ENCODE data around the gene OLFM1. TPM values are rescaled to one million over a fixed set of nuclear protein-coding genes. Genes with fewer than 3 reads are reported as not detected.
A peak's percentile ranks its signal among the peaks of the same experiment; 100 is the strongest.
"Not testable (repeated sequence)": the region's sequence is repeated elsewhere in the genome, so short reads cannot be mapped to it uniquely, and the experiment has no call there.

Gene OLFM1
- polyA plus RNA-seq, 1 donor = 29.3 TPM

- DNase-seq = no peak
- no peak overlapping the region for H3K4me3 ChIP-seq (ENCODE audit: low read length)
- H3K27me3 ChIP-seq (ENCODE audit: control insufficient read depth, insufficient read depth, low read length) = no peaks in the 10 kb centered on the region
- no peak overlapping the region for H3K27ac ChIP-seq (ENCODE audit: low read length)
- H3K9me3 ChIP-seq (ENCODE audit: control insufficient read depth, low read depth, low read length) = no peaks in the 10 kb centered on the region
- H3K4me1 ChIP-seq (ENCODE audit: control insufficient read depth, insufficient read depth, low read length) = no peaks in the 10 kb centered on the region
- H3K36me3 ChIP-seq (ENCODE audit: control insufficient read depth, insufficient read depth, low read length) = no peaks in the 10 kb centered on the region
- 100% methylated on average over 1 of the region's 9 CpGs for WGBS (ENCODE audit: insufficient coverage, low lambda C conversion rate)
Observed at GRCh38 chr9:135145312-135145711, 57.8 kb downstream of the OLFM1 start.

- WGBS (ENCODE audit: insufficient coverage, low lambda C conversion rate) = no CpG with 5 or more reads among the region's 4 CpGs
Observed at GRCh38 chr9:135146241-135146640, 58.8 kb downstream of the OLFM1 start.

GRCh38 chr9:135146766-135147473 lies 59.5 kb downstream of the OLFM1 start:
- Histone ChIP-seq H3K4me3 (ENCODE audit: low read length) (no peak overlapping the region), H3K36me3 (ENCODE audit: control insufficient read depth, insufficient read depth, low read length) (no peaks in the 10 kb centered on the region), H3K27ac (ENCODE audit: low read length) (no peak overlapping the region), H3K4me1 (ENCODE audit: control insufficient read depth, insufficient read depth, low read length) (no peaks in the 10 kb centered on the region), H3K9me3 (ENCODE audit: control insufficient read depth, low read depth, low read length) (no peaks in the 10 kb centered on the region), H3K27me3 (ENCODE audit: control insufficient read depth, insufficient read depth, low read length) (no peaks in the 10 kb centered on the region)
- WGBS (ENCODE audit: insufficient coverage, low lambda C conversion rate) = no CpG with 5 or more reads among the region's 16 CpGs
- no peak for DNase-seq

More at GRCh38 chr9:135146241-135146640, 58.8 kb downstream of the OLFM1 start:
- Histone ChIP-seq H3K4me3 (ENCODE audit: low read length) (no peak overlapping the region), H3K27me3 (ENCODE audit: control insufficient read depth, insufficient read depth, low read length) (no peaks in the 10 kb centered on the region), H3K36me3 (ENCODE audit: control insufficient read depth, insufficient read depth, low read length) (no peaks in the 10 kb centered on the region), H3K4me1 (ENCODE audit: control insufficient read depth, insufficient read depth, low read length) (no peaks in the 10 kb centered on the region), H3K27ac (ENCODE audit: low read length) (no peak overlapping the region), H3K9me3 (ENCODE audit: control insufficient read depth, low read depth, low read length) (no peaks in the 10 kb centered on the region)
- no peak for DNase-seq

- H3K4me3 ChIP-seq (ENCODE audit: low read length) = no peak overlapping the region
- no CpG with 5 or more reads among the region's 12 CpGs for WGBS (ENCODE audit: insufficient coverage, low lambda C conversion rate)
- H3K36me3 ChIP-seq (ENCODE audit: control insufficient read depth, insufficient read depth, low read length) = no peaks in the 10 kb centered on the region
- no peaks in the 10 kb centered on the region for H3K27me3 ChIP-seq (ENCODE audit: control insufficient read depth, insufficient read depth, low read length)
- no peaks in the 10 kb centered on the region for H3K4me1 ChIP-seq (ENCODE audit: control insufficient read depth, insufficient read depth, low read length)
- no peaks in the 10 kb centered on the region for H3K9me3 ChIP-seq (ENCODE audit: control insufficient read depth, low read depth, low read length)
- H3K27ac ChIP-seq (ENCODE audit: low read length) = no peak overlapping the region
- DNase-seq = no peak
Observed at GRCh38 chr9:135147474-135147805, 60.0 kb downstream of the OLFM1 start.

GRCh38 chr9:135147938-135148337 lies 60.5 kb downstream of the OLFM1 start:
- no peaks in the 10 kb centered on the region for H3K36me3 ChIP-seq (ENCODE audit: control insufficient read depth, insufficient read depth, low read length)
- no CpG with 5 or more reads among the region's 9 CpGs for WGBS (ENCODE audit: insufficient coverage, low lambda C conversion rate)
- H3K27me3 ChIP-seq (ENCODE audit: control insufficient read depth, insufficient read depth, low read length) = no peaks in the 10 kb centered on the region
- H3K4me1 ChIP-seq (ENCODE audit: control insufficient read depth, insufficient read depth, low read length) = no peaks in the 10 kb centered on the region
- H3K27ac ChIP-seq (ENCODE audit: low read length) = no peak overlapping the region
- no peak overlapping the region for H3K4me3 ChIP-seq (ENCODE audit: low read length)
- no peaks in the 10 kb centered on the region for H3K9me3 ChIP-seq (ENCODE audit: control insufficient read depth, low read depth, low read length)
- DNase-seq = no peak

GRCh38 chr9:135148386-135148785 lies 60.9 kb downstream of the OLFM1 start:
- Histone ChIP-seq H3K27me3 (ENCODE audit: control insufficient read depth, insufficient read depth, low read length) (no peaks in the 10 kb centered on the region), H3K4me1 (ENCODE audit: control insufficient read depth, insufficient read depth, low read length) (no peaks in the 10 kb centered on the region), H3K36me3 (ENCODE audit: control insufficient read depth, insufficient read depth, low read length) (no peaks in the 10 kb centered on the region), H3K9me3 (ENCODE audit: control insufficient read depth, low read depth, low read length) (no peaks in the 10 kb centered on the region), H3K27ac (ENCODE audit: low read length) (no peak overlapping the region), H3K4me3 (ENCODE audit: low read length) (no peak overlapping the region)
- WGBS (ENCODE audit: insufficient coverage, low lambda C conversion rate) = no CpG with 5 or more reads among the region's 7 CpGs
- DNase-seq = no peak

GRCh38 chr9:135149901-135150300 lies 62.4 kb downstream of the OLFM1 start:
- not testable (repeated sequence) for H3K9me3 ChIP-seq (ENCODE audit: control insufficient read depth, low read depth, low read length); H3K36me3 ChIP-seq (ENCODE audit: control insufficient read depth, insufficient read depth, low read length); H3K4me1 ChIP-seq (ENCODE audit: control insufficient read depth, insufficient read depth, low read length); H3K27ac ChIP-seq (ENCODE audit: low read length); DNase-seq; H3K4me3 ChIP-seq (ENCODE audit: low read length); H3K27me3 ChIP-seq (ENCODE audit: control insufficient read depth, insufficient read depth, low read length)
- no CpG with 5 or more reads among the region's 9 CpGs for WGBS (ENCODE audit: insufficient coverage, low lambda C conversion rate)

- Histone ChIP-seq H3K27ac (ENCODE audit: low read length) (no peak overlapping the region), H3K4me1 (ENCODE audit: control insufficient read depth, insufficient read depth, low read length) (no peaks in the 10 kb centered on the region), H3K36me3 (ENCODE audit: control insufficient read depth, insufficient read depth, low read length) (no peaks in the 10 kb centered on the region), H3K9me3 (ENCODE audit: control insufficient read depth, low read depth, low read length) (no peaks in the 10 kb centered on the region), H3K4me3 (ENCODE audit: low read length) (no peak overlapping the region), H3K27me3 (ENCODE audit: control insufficient read depth, insufficient read depth, low read length) (no peaks in the 10 kb centered on the region)
- 100% methylated on average over 1 of the region's 11 CpGs for WGBS (ENCODE audit: insufficient coverage, low lambda C conversion rate)
- no peak for DNase-seq
Observed at GRCh38 chr9:135150981-135151380, 63.5 kb downstream of the OLFM1 start.

- Histone ChIP-seq H3K9me3 (ENCODE audit: control insufficient read depth, low read depth, low read length) (no peaks in the 10 kb centered on the region), H3K27me3 (ENCODE audit: control insufficient read depth, insufficient read depth, low read length) (no peaks in the 10 kb centered on the region), H3K36me3 (ENCODE audit: control insufficient read depth, insufficient read depth, low read length) (no peaks in the 10 kb centered on the region), H3K27ac (ENCODE audit: low read length) (no peak overlapping the region), H3K4me1 (ENCODE audit: control insufficient read depth, insufficient read depth, low read length) (no peaks in the 10 kb centered on the region), H3K4me3 (ENCODE audit: low read length) (no peak overlapping the region)
- no CpG with 5 or more reads among the region's 6 CpGs for WGBS (ENCODE audit: insufficient coverage, low lambda C conversion rate)
- no peak for DNase-seq
Observed at GRCh38 chr9:135151757-135152613, 64.5 kb downstream of the OLFM1 start.

- no peaks in the 10 kb centered on the region for H3K36me3 ChIP-seq (ENCODE audit: control insufficient read depth, insufficient read depth, low read length)
- peak; percentile 61 to 75 for DNase-seq
- H3K4me1 ChIP-seq (ENCODE audit: control insufficient read depth, insufficient read depth, low read length) = no peaks in the 10 kb centered on the region
- WGBS (ENCODE audit: insufficient coverage, low lambda C conversion rate) = no CpG with 5 or more reads among the region's 17 CpGs
- H3K27me3 ChIP-seq (ENCODE audit: control insufficient read depth, insufficient read depth, low read length) = no peaks in the 10 kb centered on the region
- no peak overlapping the region for H3K4me3 ChIP-seq (ENCODE audit: low read length)
- H3K9me3 ChIP-seq (ENCODE audit: control insufficient read depth, low read depth, low read length) = no peaks in the 10 kb centered on the region
- no peak overlapping the region for H3K27ac ChIP-seq (ENCODE audit: low read length)
Observed at GRCh38 chr9:135152614-135153334, 65.3 kb downstream of the OLFM1 start.

All from large intestine (tissue), 3 donors.